ENCODE data around the gene TTC14. TPM values are rescaled to one million over a fixed set of nuclear protein-coding genes. Genes with fewer than 3 reads are reported as not detected.

Gene TTC14
- polyA plus RNA-seq, 1 donor from 2014 or later = 163 TPM

GRCh38 chr3:180594631-180595558, 7.1 kb upstream of the TTC14 start:
- Histone ChIP-seq H3F3A (ENCODE audit: insufficient read depth, low read length, poor library complexity, severe bottlenecking) (no peaks in the 10 kb centered on the region), H3K4me2 (ENCODE audit: low read length) (no peak overlapping the region), H3K9me2 (ENCODE audit: insufficient read depth, low read length) (no peaks in the 10 kb centered on the region), H4K20me1 (ENCODE audit: insufficient read depth) (no peaks in the 10 kb centered on the region), H3K9ac (ENCODE audit: low read length) (no peak overlapping the region), H3K9me3 (ENCODE audit: low read length) (no peaks in the 10 kb centered on the region), H3K4me3 (ENCODE audit: low read length) (no peak overlapping the region), H3K27ac (ENCODE audit: low read length) (no peak overlapping the region), H3K79me2 (replicated peaks; ENCODE audit: insufficient read depth, low read length) (no peaks in the 10 kb centered on the region), H3K27me3 (ENCODE audit: insufficient read depth, low read depth, low read length) (no peaks in the 10 kb centered on the region), H2AFZ (ENCODE audit: low read depth, low read length) (no peak overlapping the region), H3K36me3 (ENCODE audit: insufficient read depth, low read length) (no peaks in the 10 kb centered on the region)
- TF ChIP-seq EP300 (conservative IDR thresholded peaks at IDR 0.05; ENCODE audit: poor library complexity, severe bottlenecking) (no peak), CTCF (IDR thresholded peaks at IDR 0.05; ENCODE audit: poor library complexity, severe bottlenecking) (peak; percentile 88), SMC3 (conservative IDR thresholded peaks at IDR 0.05; ENCODE audit: poor library complexity) (peak; percentile 96), RAD21 (conservative IDR thresholded peaks at IDR 0.05) (peak; percentile 96)

GRCh38 chr3:180595559-180595935, 6.4 kb upstream of the TTC14 start:
- no peaks in the 10 kb centered on the region for H3K79me2 ChIP-seq (replicated peaks; ENCODE audit: insufficient read depth, low read length)
- no peak overlapping the region for H3K4me3 ChIP-seq (ENCODE audit: low read length)
- H3K9me2 ChIP-seq (ENCODE audit: insufficient read depth, low read length) = no peaks in the 10 kb centered on the region
- no peaks in the 10 kb centered on the region for H3F3A ChIP-seq (ENCODE audit: insufficient read depth, low read length, poor library complexity, severe bottlenecking)
- H3K9ac ChIP-seq (ENCODE audit: low read length) = no peak overlapping the region
- H3K27me3 ChIP-seq (ENCODE audit: insufficient read depth, low read depth, low read length) = no peaks in the 10 kb centered on the region
- no peaks in the 10 kb centered on the region for H4K20me1 ChIP-seq (ENCODE audit: insufficient read depth)
- no peak overlapping the region for H3K27ac ChIP-seq (ENCODE audit: low read length)
- no peak overlapping the region for H3K4me2 ChIP-seq (ENCODE audit: low read length)
- H3K36me3 ChIP-seq (ENCODE audit: insufficient read depth, low read length) = no peaks in the 10 kb centered on the region
- no peaks in the 10 kb centered on the region for H3K9me3 ChIP-seq (ENCODE audit: low read length)
- H2AFZ ChIP-seq (ENCODE audit: low read depth, low read length) = no peak overlapping the region
- TF ChIP-seq MXI1 (conservative IDR thresholded peaks at IDR 0.05; ENCODE audit: poor library complexity, severe bottlenecking) (no peak), CTCF (IDR thresholded peaks at IDR 0.05; ENCODE audit: poor library complexity, severe bottlenecking) (no peak), RAD21 (conservative IDR thresholded peaks at IDR 0.05) (no peak), EZH2 (IDR thresholded peaks at IDR 0.05; ENCODE audit: borderline replicate concordance, insufficient read depth, low read length, poor library complexity, severe bottlenecking) (no peak), SMC3 (conservative IDR thresholded peaks at IDR 0.05; ENCODE audit: poor library complexity) (no peak), TAF1 (IDR thresholded peaks at IDR 0.05; ENCODE audit: low read depth) (no peak), REST (IDR thresholded peaks at IDR 0.05; ENCODE audit: borderline replicate concordance) (no peak), POLR2AphosphoS5 (IDR thresholded peaks at IDR 0.05) (no peak), EP300 (conservative IDR thresholded peaks at IDR 0.05; ENCODE audit: poor library complexity, severe bottlenecking) (no peak)
